HEK293 (cell line): ENCODE results near the gene MRPS10.

Experiments used
- GLI2 ChIP-seq: fragments of 450-650 bp; formaldehyde crosslinking; IDR thresholded peaks from 2 replicates; pipeline ENCODE4; 2017; ENCODE audit warnings: missing biosample characterization, missing genetic modification characterization, low read depth, borderline replicate concordance
- IKZF3 ChIP-seq: fragments of 450-650 bp; IDR thresholded peaks from 2 replicates; pipeline ENCODE4 v1.5.0; 2018; ENCODE audit warnings: missing biosample characterization, mild to moderate bottlenecking, missing genetic modification characterization, moderate library complexity
- KLF1 ChIP-seq: fragments of 450-650 bp; formaldehyde crosslinking; IDR thresholded peaks from 2 replicates; pipeline ENCODE4 v1.5.1; 2016; ENCODE audit warnings: missing biosample characterization, missing genetic modification characterization
- SP2 ChIP-seq: fragments of 450-650 bp; formaldehyde crosslinking; IDR thresholded peaks from 2 replicates; pipeline ENCODE4 v1.5.1; 2016; ENCODE audit warnings: missing biosample characterization, missing genetic modification characterization
- SP7 ChIP-seq: fragments of 450-650 bp; formaldehyde crosslinking; IDR thresholded peaks from 2 replicates; pipeline ENCODE4 v1.5.1; 2016; ENCODE audit warnings: missing biosample characterization, missing genetic modification characterization
- TRIM28 ChIP-seq: IDR thresholded peaks from 2 replicates; pipeline ENCODE4 v1.6.1; 2011; ENCODE audit warnings: low read length, control low read depth, borderline replicate concordance
- ZBTB1 ChIP-seq: fragments of 450-650 bp; formaldehyde crosslinking; IDR thresholded peaks from 2 replicates; pipeline ENCODE4 v1.5.1; 2016; ENCODE audit warnings: missing biosample characterization, missing genetic modification characterization
- ZNF155 ChIP-seq: fragments of 450-650 bp; formaldehyde crosslinking; IDR thresholded peaks from 2 replicates; pipeline ENCODE4 v1.5.1; 2016; ENCODE audit warnings: missing biosample characterization, missing genetic modification characterization
- ZNF174 ChIP-seq: fragments of 450-650 bp; formaldehyde crosslinking; IDR thresholded peaks from 2 replicates; pipeline ENCODE4 v1.5.0; 2017; ENCODE audit warnings: missing biosample characterization, mild to moderate bottlenecking, missing genetic modification characterization
- ZNF2 ChIP-seq: fragments of 450-650 bp; formaldehyde crosslinking; IDR thresholded peaks from 2 replicates; pipeline ENCODE4 v1.5.1; 2016; ENCODE audit warnings: missing biosample characterization, missing genetic modification characterization
- ZNF266 ChIP-seq: fragments of 450-650 bp; formaldehyde crosslinking; IDR thresholded peaks from 2 replicates; pipeline ENCODE4 v1.5.1; 2016; ENCODE audit warnings: missing biosample characterization, missing genetic modification characterization, low read depth
- ZNF302 ChIP-seq: fragments of 450-650 bp; formaldehyde crosslinking; IDR thresholded peaks from 2 replicates; pipeline ENCODE4 v1.5.1; 2016; ENCODE audit warnings: missing biosample characterization, missing genetic modification characterization, low read depth
- ZNF335 ChIP-seq: fragments of 450-650 bp; formaldehyde crosslinking; conservative IDR thresholded peaks from 2 replicates; pipeline ENCODE4 v1.5.1; 2016; ENCODE audit warnings: missing biosample characterization, missing genetic modification characterization
- ZNF391 ChIP-seq: fragments of 450-650 bp; formaldehyde crosslinking; IDR thresholded peaks from 2 replicates; pipeline ENCODE4 v1.5.1; 2016; ENCODE audit warnings: low read depth, missing biosample characterization, missing genetic modification characterization, borderline replicate concordance
- ZNF394 ChIP-seq: fragments of 450-650 bp; formaldehyde crosslinking; IDR thresholded peaks from 2 replicates; pipeline ENCODE4 v1.5.1; 2016; ENCODE audit warnings: missing biosample characterization, missing genetic modification characterization, mild to moderate bottlenecking, moderate library complexity, borderline replicate concordance
- ZNF433 ChIP-seq: fragments of 450-650 bp; formaldehyde crosslinking; IDR thresholded peaks from 2 replicates; pipeline ENCODE4 v1.5.1; 2016; ENCODE audit warnings: missing biosample characterization, missing genetic modification characterization, low read depth
- ZNF510 ChIP-seq: fragments of 450-650 bp; formaldehyde crosslinking; IDR thresholded peaks from 2 replicates; pipeline ENCODE4 v1.5.1; 2018; ENCODE audit warnings: mild to moderate bottlenecking, missing genetic modification characterization, missing biosample characterization; ENCODE audit not compliant: insufficient replicate concordance
- ZNF585B ChIP-seq: fragments of 450-650 bp; formaldehyde crosslinking; IDR thresholded peaks from 2 replicates; pipeline ENCODE4 v1.5.1; 2016; ENCODE audit warnings: missing biosample characterization, missing genetic modification characterization
- ZNF600 ChIP-seq: fragments of 450-650 bp; formaldehyde crosslinking; IDR thresholded peaks from 2 replicates; pipeline ENCODE4 v1.5.1; 2016; ENCODE audit warnings: missing biosample characterization, missing genetic modification characterization
- ZNF623 ChIP-seq: fragments of 450-650 bp; formaldehyde crosslinking; IDR thresholded peaks from 2 replicates; pipeline ENCODE4 v1.5.1; 2016; ENCODE audit warnings: missing biosample characterization, missing genetic modification characterization
- ZNF624 ChIP-seq: fragments of 450-650 bp; formaldehyde crosslinking; IDR thresholded peaks from 2 replicates; pipeline ENCODE4 v1.5.1; 2017; ENCODE audit warnings: missing biosample characterization, missing genetic modification characterization
- ZSCAN23 ChIP-seq: fragments of 450-650 bp; formaldehyde crosslinking; IDR thresholded peaks from 2 replicates; pipeline ENCODE4 v1.5.1; 2016; ENCODE audit warnings: missing biosample characterization, missing genetic modification characterization
- TF ChIP-seq, protein P1 (sequence below): fragments of 450-650 bp; formaldehyde crosslinking; IDR thresholded peaks from 2 replicates; pipeline ENCODE4 v1.5.1; 2016; ENCODE audit warnings: missing biosample characterization, missing genetic modification characterization
- TF ChIP-seq, protein P2 (sequence below): fragments of 450-650 bp; formaldehyde crosslinking; IDR thresholded peaks from 2 replicates; pipeline ENCODE4 v1.5.1; 2016; ENCODE audit warnings: missing biosample characterization, missing genetic modification characterization
- TF ChIP-seq, protein P3 (sequence below): fragments of 450-650 bp; formaldehyde crosslinking; IDR thresholded peaks from 2 replicates; pipeline ENCODE4 v1.5.1; 2016; ENCODE audit warnings: missing biosample characterization, missing genetic modification characterization
- TF ChIP-seq, protein P4 (sequence below): fragments of 450-650 bp; formaldehyde crosslinking; IDR thresholded peaks from 2 replicates; pipeline ENCODE4 v1.5.1; 2016; ENCODE audit warnings: missing biosample characterization, missing genetic modification characterization
- TF ChIP-seq, protein P5 (sequence below): fragments of 450-650 bp; formaldehyde crosslinking; IDR thresholded peaks from 2 replicates; pipeline ENCODE4 v1.5.1; 2016; ENCODE audit warnings: missing biosample characterization, missing genetic modification characterization

MRPS10 gene

DNA sequence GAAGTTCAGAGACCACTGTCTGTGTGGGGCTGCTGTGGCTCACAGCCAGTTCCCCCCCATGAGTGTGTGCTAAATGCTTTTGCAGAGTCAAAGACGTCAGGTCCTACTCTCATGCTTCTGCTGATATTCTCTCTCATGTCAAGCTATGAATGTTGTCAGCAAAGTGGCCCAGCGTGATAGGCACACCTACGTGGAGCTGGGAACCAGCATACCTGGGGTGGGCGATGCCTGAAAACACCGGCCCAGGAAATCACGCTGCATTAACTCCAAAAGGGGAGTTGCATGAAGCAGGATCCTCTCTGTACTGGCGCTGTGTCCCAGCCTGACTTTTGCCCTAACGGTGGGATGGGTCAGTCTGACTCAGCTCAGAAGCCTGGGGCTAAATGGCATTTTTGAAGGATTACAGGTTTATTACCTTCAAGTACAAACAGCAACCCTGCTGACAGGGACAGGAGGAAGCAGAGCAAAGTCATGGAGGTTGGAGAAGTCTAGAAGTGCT is 9.0 kb upstream of the MRPS10 start (continued):
- TF ChIP-seq, protein P1, sequence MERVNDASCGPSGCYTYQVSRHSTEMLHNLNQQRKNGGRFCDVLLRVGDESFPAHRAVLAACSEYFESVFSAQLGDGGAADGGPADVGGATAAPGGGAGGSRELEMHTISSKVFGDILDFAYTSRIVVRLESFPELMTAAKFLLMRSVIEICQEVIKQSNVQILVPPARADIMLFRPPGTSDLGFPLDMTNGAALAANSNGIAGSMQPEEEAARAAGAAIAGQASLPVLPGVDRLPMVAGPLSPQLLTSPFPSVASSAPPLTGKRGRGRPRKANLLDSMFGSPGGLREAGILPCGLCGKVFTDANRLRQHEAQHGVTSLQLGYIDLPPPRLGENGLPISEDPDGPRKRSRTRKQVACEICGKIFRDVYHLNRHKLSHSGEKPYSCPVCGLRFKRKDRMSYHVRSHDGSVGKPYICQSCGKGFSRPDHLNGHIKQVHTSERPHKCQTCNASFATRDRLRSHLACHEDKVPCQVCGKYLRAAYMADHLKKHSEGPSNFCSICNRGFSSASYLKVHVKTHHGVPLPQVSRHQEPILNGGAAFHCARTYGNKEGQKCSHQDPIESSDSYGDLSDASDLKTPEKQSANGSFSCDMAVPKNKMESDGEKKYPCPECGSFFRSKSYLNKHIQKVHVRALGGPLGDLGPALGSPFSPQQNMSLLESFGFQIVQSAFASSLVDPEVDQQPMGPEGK (tag by site-specific recombination): 0 out of 2 replicates have a peak, but pooled peaks have one; percentile 50
- TF ChIP-seq ZNF335 (tag by site-specific recombination): no peak
- no peak for TF ChIP-seq ZNF266
- TF ChIP-seq KLF1 (tag by site-specific recombination): peak; percentile 94
- no peak for TF ChIP-seq ZNF624 (tag by site-specific recombination)
- no peak for TF ChIP-seq ZNF510
- no peak for TF ChIP-seq ZNF391 (tag by site-specific recombination)
- no peak for TF ChIP-seq ZNF585B (tag by site-specific recombination)
- TF ChIP-seq, protein P2, sequence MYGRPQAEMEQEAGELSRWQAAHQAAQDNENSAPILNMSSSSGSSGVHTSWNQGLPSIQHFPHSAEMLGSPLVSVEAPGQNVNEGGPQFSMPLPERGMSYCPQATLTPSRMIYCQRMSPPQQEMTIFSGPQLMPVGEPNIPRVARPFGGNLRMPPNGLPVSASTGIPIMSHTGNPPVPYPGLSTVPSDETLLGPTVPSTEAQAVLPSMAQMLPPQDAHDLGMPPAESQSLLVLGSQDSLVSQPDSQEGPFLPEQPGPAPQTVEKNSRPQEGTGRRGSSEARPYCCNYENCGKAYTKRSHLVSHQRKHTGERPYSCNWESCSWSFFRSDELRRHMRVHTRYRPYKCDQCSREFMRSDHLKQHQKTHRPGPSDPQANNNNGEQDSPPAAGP (tag by site-specific recombination): peak; percentile 62; the same call in 1 of the 2 replicates
- TF ChIP-seq, protein P3, sequence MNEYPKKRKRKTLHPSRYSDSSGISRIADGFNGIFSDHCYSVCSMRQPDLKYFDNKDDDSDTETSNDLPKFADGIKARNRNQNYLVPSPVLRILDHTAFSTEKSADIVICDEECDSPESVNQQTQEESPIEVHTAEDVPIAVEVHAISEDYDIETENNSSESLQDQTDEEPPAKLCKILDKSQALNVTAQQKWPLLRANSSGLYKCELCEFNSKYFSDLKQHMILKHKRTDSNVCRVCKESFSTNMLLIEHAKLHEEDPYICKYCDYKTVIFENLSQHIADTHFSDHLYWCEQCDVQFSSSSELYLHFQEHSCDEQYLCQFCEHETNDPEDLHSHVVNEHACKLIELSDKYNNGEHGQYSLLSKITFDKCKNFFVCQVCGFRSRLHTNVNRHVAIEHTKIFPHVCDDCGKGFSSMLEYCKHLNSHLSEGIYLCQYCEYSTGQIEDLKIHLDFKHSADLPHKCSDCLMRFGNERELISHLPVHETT (tag by site-specific recombination): peak; percentile 61; the same call in 1 of the 2 replicates
- TF ChIP-seq, protein P4, sequence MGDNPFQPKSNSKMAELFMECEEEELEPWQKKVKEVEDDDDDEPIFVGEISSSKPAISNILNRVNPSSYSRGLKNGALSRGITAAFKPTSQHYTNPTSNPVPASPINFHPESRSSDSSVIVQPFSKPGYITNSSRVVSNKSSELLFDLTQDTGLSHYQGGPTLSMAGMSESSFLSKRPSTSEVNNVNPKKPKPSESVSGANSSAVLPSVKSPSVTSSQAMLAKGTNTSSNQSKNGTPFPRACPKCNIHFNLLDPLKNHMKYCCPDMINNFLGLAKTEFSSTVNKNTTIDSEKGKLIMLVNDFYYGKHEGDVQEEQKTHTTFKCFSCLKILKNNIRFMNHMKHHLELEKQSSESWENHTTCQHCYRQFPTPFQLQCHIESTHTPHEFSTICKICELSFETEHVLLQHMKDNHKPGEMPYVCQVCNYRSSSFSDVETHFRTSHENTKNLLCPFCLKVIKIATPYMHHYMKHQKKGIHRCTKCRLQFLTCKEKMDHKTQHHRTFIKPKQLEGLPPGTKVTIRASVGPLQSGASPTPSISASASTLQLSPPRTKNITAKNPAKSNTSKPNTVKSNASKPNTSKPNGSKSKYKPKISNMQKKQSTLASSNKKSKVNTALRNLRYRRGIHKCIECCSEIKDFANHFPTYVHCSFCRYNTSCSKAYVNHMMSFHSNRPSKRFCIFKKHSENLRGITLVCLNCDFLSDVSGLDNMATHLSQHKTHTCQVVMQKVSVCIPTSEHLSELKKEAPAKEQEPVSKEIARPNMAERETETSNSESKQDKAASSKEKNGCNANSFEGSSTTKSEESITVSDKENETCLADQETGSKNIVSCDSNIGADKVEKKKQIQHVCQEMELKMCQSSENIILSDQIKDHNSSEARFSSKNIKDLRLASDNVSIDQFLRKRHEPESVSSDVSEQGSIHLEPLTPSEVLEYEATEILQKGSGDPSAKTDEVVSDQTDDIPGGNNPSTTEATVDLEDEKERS (tag by site-specific recombination): no peak
- TF ChIP-seq GLI2 (tag by site-specific recombination): no peak
- peak; percentile 17; the same call in 1 of the 2 replicates for TF ChIP-seq ZNF600
- 0 out of 2 replicates have a peak, but pooled peaks have one; percentile 24 for TF ChIP-seq IKZF3 (tag by site-specific recombination)
- peak; percentile 45; the same call in 1 of the 2 replicates for TF ChIP-seq TRIM28
- no peak for TF ChIP-seq ZNF155
- no peak for TF ChIP-seq ZNF2 (tag by site-specific recombination)
- TF ChIP-seq, protein P5, sequence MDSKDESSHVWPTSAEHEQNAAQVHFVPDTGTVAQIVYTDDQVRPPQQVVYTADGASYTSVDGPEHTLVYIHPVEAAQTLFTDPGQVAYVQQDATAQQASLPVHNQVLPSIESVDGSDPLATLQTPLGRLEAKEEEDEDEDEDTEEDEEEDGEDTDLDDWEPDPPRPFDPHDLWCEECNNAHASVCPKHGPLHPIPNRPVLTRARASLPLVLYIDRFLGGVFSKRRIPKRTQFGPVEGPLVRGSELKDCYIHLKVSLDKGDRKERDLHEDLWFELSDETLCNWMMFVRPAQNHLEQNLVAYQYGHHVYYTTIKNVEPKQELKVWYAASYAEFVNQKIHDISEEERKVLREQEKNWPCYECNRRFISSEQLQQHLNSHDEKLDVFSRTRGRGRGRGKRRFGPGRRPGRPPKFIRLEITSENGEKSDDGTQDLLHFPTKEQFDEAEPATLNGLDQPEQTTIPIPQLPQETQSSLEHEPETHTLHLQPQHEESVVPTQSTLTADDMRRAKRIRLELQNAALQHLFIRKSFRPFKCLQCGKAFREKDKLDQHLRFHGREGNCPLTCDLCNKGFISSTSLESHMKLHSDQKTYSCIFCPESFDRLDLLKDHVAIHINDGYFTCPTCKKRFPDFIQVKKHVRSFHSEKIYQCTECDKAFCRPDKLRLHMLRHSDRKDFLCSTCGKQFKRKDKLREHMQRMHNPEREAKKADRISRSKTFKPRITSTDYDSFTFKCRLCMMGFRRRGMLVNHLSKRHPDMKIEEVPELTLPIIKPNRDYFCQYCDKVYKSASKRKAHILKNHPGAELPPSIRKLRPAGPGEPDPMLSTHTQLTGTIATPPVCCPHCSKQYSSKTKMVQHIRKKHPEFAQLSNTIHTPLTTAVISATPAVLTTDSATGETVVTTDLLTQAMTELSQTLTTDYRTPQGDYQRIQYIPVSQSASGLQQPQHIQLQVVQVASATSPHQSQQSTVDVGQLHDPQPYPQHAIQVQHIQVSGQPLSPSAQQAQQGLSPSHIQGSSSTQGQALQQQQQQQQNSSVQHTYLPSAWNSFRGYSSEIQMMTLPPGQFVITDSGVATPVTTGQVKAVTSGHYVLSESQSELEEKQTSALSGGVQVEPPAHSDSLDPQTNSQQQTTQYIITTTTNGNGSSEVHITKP (tag by site-specific recombination): peak; percentile 62; the same call in 1 of the 2 replicates
- no peak for TF ChIP-seq ZBTB1
- no peak for TF ChIP-seq ZSCAN23 (tag by site-specific recombination)
- TF ChIP-seq SP7 (tag by site-specific recombination): peak; percentile 77
- TF ChIP-seq ZNF433 (tag by site-specific recombination): no peak
- no peak for TF ChIP-seq SP2 (tag by site-specific recombination)
- no peak for TF ChIP-seq ZNF302 (tag by site-specific recombination)
- no peak for TF ChIP-seq ZNF623 (tag by site-specific recombination)
- TF ChIP-seq ZNF394 (tag by site-specific recombination): no peak
- TF ChIP-seq ZNF174 (tag by site-specific recombination): no peak
